DMS 273 treated with DMSO at 0.1 percent for 48 hours (cell line): ENCODE data around the gene ATAD3C.
"Not testable (repeated sequence)": the region's sequence is repeated elsewhere in the genome, so short reads cannot be mapped to it uniquely, and the experiment has no call there.

ENCODE experiments used
- DNase-seq: peaks from one replicate; lab custom pipeline; 2025; lab: John Stamatoyannopoulos, UW

Gene ATAD3C, protein sequence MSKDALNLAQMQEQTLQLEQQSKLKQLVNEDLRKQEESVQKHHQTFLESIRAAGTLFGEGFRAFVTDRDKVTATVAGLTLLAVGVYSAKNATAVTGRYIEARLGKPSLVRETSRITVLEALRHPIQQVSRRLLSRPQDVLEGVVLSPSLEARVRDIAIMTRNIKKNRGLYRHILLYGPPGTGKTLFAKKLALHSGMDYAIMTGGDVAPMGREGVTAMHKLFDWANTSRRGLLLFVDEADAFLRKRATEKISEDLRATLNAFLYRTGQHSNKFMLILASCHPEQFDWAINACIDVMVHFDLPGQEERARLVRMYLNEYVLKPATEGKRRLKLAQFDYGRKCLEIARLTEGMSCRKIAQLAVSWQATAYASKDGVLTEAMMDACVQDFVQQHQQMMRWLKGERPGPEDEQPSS

GRCh38 chr1:1449099-1449739 is at the start of gene ATAD3C:
TSS of gene ATAD3C (plus strand) at chr1:1449689. CDS start at chr1:1450684, 995 bp downstream.
- DNase-seq: no peak

GRCh38 chr1:1399872-1400575 is 49.5 kb upstream of the ATAD3C start:
- DNase-seq: no peak

- no peak for DNase-seq
Observed at GRCh38 chr1:1400576-1401456, 48.7 kb upstream of the ATAD3C start.

GRCh38 chr1:1401457-1402010 is 48.0 kb upstream of the ATAD3C start:
- no peak for DNase-seq

DNA sequence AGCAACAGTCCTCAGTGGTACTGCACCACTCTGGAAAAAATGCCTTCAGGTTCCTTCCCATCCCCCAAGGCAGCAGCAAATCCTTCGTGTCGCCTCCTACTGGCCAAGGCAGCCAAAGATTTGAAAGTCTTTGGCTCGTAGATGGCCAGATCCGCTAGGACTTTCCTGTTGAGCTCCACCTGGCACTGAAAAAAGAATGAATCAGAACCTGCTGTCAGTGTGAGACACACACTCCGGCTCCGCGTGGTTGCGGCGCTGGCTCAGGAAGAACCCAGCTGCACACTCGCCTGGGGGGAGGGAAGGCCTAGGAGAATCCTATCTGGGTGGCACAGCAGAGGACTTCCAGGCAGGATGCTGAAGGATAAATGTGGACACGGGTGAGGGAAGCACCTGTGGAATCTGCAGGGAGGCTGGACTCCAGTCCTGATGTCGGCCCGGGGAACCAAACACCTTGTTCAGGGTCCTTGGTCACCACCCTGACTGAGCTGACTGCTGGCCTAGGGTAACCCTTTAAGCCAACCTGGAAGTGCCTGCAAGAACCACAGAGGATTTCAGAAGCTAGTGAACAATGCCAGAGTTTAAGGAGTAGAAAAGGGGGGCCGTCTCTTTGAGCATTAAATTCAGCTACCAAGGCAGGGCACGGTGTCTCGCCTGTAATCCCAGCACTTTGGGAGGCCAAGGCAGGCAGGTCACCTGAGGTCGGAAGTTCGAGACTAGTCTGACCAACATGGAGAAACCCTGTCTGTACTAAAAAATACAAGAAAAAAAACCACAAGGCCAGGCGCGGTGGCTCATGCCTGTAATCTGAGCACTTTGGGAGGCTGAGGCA is 47.2 kb upstream of the ATAD3C start:
- DNase-seq: peak; percentile 61

DNA sequence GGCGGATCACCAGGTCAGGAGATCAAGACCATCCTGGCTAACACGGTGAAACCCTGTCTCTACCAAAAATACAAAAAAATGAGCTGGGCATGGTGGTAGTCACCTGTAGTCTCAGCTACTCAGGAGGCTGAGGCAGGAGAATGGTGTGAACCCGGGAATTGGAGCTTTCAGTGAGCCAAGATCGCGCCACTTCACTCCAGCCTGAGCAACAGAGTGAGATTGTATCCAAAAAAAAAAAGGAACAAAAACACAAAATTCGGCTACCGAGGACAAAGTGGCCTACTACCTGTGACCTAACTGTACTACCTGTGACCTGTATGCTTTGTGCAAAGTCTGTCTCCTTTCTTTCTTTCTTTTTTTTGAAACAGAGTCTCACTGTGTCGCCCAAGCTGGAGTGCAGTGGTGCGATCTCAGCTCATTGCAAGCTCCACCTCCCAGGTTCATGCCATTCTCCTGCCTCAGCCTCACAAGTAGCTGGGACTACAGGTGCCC is 46.5 kb upstream of the ATAD3C start:
- DNase-seq: not testable (repeated sequence)

DNA sequence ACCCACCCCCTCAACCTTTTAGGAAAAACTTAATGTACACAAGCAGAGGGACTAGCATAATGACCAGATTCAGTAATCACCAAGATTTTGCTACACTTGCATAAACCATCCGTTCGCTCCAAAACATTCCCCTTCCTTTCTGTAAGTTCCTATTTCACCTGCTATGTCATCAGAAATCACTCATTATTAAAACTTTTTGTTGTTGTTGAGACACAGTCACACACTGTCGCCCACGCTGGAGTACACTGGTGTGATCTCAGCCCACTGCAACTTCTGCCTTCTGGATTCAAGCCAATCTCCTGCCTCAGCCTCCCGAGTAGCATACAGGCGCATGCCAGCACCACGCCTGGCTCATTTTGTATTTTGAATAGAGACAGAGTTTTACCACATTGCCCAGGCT is 45.8 kb upstream of the ATAD3C start:
- DNase-seq: no peak

DNA sequence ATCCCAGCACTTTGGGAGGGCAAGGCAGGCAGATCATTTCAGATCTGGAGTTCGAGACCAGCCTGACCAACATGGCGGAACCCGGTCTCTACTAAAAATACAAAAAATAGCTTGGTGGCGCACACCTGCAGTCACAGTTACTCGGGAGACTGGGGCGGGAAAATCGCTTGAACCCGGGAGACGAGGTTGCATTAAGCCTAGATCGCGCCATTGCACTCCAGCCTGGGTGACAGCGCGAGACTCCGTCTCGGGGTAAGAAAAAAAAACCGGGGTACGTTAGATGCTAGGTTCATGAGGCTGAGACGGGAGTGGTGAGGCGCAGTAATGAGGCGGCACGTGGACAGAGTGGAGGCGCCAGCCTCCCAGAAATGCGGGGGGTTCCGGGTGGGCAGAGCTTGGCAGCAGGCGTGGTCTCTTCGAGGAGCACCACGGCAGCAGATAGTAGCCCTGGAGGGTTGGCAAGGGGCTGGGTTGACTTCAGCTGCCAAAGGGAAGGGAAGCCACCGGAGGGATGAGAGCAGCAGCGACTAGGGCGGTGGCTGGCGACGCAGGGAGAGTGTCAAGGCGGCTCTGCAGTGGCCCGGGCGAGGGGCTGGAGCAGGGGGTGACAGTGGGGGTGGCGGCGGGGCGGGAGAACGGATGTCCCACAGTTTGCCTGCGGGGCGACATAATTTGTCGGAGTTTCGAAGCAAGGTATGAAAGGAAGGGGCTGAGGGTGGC is 43.2 kb upstream of the ATAD3C start:
- no peak for DNase-seq

- DNase-seq: peak; percentile 53
Observed at GRCh38 chr1:1406821-1407635, 42.5 kb upstream of the ATAD3C start, which contains the start of gene MRPL20. TSS of gene MRPL20 (minus strand) at chr1:1407293. CDS start at chr1:1407217, 76 bp downstream.

DNA sequence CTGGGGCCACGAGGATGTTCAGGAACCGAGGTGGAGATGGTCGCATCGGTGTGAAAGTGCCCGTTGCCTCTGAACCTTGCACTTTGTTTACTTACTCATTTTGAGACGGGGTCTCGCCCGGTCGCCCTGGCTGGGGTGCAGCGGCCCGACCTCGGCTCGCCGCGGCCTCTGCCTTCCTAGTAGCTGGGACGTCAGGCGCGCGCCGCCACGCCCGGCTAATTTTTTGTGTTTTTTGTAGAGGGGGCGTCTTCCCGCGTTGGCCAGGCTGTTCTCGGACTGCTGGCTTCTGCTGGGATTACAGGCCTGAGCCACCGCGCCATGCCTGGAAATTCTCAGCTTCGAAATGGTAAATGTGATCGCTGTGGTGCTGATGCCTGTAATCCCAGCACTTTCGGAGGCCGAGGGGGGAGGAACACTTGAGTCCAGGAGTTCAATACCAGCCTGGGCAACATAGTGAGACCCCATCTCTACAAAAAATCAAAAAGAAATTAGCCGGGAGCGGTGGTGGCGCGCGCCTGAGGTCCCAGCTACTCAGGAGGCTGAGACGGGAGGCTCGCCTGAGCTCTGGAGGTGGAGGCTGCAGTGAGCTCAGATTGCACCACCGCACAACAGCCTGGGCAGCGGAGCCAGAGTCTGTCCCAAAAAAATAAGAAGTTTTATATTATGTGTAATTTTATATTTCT is 41.7 kb upstream of the ATAD3C start:
- DNase-seq: no peak

- not testable (repeated sequence) for DNase-seq
Observed at GRCh38 chr1:1410238-1410637, 39.3 kb upstream of the ATAD3C start.

DNA sequence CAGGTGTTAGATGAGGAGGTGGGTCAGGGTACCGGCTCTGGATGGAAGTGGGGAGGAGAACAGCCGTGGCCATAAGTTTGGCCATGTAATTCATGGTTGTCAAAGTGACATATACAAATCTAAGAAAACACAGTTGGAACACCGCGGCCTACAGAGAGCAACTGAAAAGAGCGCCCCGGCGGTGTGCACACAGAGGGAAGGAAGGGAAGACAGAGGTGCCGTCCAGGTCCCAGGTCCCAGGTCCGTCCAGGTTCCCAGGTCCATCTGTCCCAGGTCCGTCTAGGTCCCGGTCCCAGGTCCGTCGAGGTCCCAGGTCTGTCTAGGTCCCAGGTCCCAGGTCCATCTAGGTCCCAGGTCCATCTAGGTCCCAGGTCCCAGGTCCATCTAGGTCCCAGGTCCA is 37.9 kb upstream of the ATAD3C start:
- no peak for DNase-seq

- not testable (repeated sequence) for DNase-seq
Observed at GRCh38 chr1:1412311-1412902, 37.1 kb upstream of the ATAD3C start.

DNA sequence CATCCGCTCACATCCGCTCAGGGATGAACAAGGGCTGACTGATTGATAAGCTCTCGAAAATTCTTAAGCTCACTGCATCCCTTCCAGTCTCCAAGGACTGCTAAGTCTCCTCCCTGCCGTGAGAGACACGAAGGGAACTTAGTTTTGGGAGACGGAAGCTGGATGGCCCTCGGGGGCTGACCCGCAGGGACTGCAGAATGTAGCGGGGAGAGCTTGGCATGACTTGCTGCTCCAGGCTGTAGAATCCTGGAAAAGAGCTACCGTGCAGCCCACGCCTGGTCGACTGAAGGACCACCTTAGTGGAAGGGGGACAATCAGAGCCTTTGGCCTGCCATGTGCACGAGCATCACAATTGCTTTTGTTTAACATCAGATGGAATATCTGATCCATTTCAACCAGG is 33.7 kb upstream of the ATAD3C start:
- DNase-seq: no peak

GRCh38 chr1:1417396-1417795 is 32.1 kb upstream of the ATAD3C start:
- not testable (repeated sequence) for DNase-seq

DNA sequence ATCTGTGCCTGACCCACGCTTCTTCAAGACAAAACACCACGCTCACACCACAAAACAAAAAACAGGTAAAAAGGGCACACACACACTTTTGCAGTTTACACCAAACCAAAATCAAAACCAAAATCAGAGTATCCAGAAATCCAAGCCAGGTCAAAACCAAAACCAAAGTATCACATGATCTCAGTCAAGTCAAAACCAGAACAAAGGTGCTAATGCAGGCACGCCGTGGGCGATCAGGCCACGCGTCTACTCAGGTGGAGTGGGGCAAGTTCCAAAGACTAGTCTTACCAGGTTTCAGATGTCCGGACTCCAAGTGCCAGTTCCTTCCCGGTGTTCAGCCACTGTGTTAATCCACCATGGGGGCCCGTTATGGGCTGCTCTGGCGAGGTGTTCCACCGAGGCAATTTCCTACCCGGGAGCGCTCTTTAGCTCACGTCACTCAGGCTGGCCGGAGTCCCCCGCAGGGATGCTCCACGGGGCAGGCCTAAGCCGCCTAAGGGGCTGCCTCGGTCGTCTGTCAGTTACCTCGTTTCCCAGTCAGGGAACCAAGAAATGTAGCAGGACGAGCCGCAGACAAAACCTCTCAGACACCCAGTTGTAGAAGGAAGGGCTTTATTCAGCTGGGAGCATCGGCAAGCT is 31.5 kb upstream of the ATAD3C start:
- not testable (repeated sequence) for DNase-seq
